ENCODE data around the gene ZFP1. TPM values are rescaled to one million over a fixed set of nuclear protein-coding genes. Genes with fewer than 3 reads are reported as not detected.
A peak's percentile ranks its signal among the peaks of the same experiment; 100 is the strongest.

The ZFP1 gene
- total RNA-seq, 6 experiments from 2014 or later = 10.1 to 13.0 (median 11.8) TPM

- H3K27me3 Mint-ChIP-seq (ENCODE audit: insufficient read depth) = peaks cover 9% of the 10 kb centered on the region
- H3K4me3 Mint-ChIP-seq = no peak overlapping the region
- DNase-seq = no peak
- peaks cover 6% of the 10 kb centered on the region for H3K4me1 Mint-ChIP-seq (ENCODE audit: low read depth)
- no peaks in the 10 kb centered on the region for H3K9me3 Mint-ChIP-seq
- H3K36me3 Mint-ChIP-seq (ENCODE audit: low read depth) = no peaks in the 10 kb centered on the region
- no peak overlapping the region for H3K27ac Mint-ChIP-seq
- no peak for TF ChIP-seq CTCF (IDR thresholded peaks at IDR 0.05)
These were observed 69.1 kb downstream of the ZFP1 start for GRCh38 chr16:75217389-75217851.

GRCh38 chr16:75218256-75219076 lies 70.1 kb downstream of the ZFP1 start, which contains the start of gene CTRB1:
TSS of gene CTRB1 (plus strand) at chr16:75218988. CDS start at chr16:75219008, 20 bp downstream.
- no peak for DNase-seq
- Mint-ChIP-seq H3K4me1 (ENCODE audit: low read depth) (peaks cover 6% of the 10 kb centered on the region), H3K27me3 (ENCODE audit: insufficient read depth) (peaks cover 6% of the 10 kb centered on the region), H3K4me3 (peak within 1 kb of the TSS; percentile 56; the same call in 1 of the 2 replicates), H3K9me3 (no peaks in the 10 kb centered on the region), H3K36me3 (ENCODE audit: low read depth) (no peaks in the 10 kb centered on the region), H3K27ac (no peak within 1 kb of the TSS)
- no peak for TF ChIP-seq CTCF (IDR thresholded peaks at IDR 0.05)

- H3K9me3 Mint-ChIP-seq = peaks cover under 1% of the 10 kb centered on the region; the same call in 1 of the 2 replicates
- TF ChIP-seq CTCF (IDR thresholded peaks at IDR 0.05) = no peak
- no peak for DNase-seq
- no peaks in the 10 kb centered on the region for H3K36me3 Mint-ChIP-seq (ENCODE audit: low read depth)
- H3K4me1 Mint-ChIP-seq (ENCODE audit: low read depth) = peaks cover 6% of the 10 kb centered on the region
- H3K4me3 Mint-ChIP-seq = no peak overlapping the region
- H3K27me3 Mint-ChIP-seq (ENCODE audit: insufficient read depth) = peaks cover 4% of the 10 kb centered on the region
- H3K27ac Mint-ChIP-seq = no peak overlapping the region
These were observed 70.8 kb downstream of the ZFP1 start for GRCh38 chr16:75219088-75219487.

- H3K27me3 Mint-ChIP-seq (ENCODE audit: insufficient read depth) = peaks cover 12% of the 10 kb centered on the region
- no peak overlapping the region for H3K27ac Mint-ChIP-seq
- H3K9me3 Mint-ChIP-seq = peaks cover 7% of the 10 kb centered on the region; the same call in 1 of the 2 replicates
- no peaks in the 10 kb centered on the region for H3K36me3 Mint-ChIP-seq (ENCODE audit: low read depth)
- peak overlapping the region; percentile 56; the same call in 1 of the 2 replicates for H3K4me3 Mint-ChIP-seq
- DNase-seq = no peak
- H3K4me1 Mint-ChIP-seq (ENCODE audit: low read depth) = peaks cover 11% of the 10 kb centered on the region
- no peak for TF ChIP-seq CTCF (IDR thresholded peaks at IDR 0.05)
These were observed 71.5 kb downstream of the ZFP1 start for GRCh38 chr16:75219838-75220237.

Other genes starting within 250 kb of the ZFP1 start
- gene WDR59, start 163.4 kb upstream of the ZFP1 start, total RNA-seq (2021; fragmentation: NEBNext Ultra II Directional; extraction: Animal tissue kit (Norgen Biotek cat#: 25700)) = 10 to 100 TPM; 32.1 to 39.8 (median 37.3) TPM
- gene ZNRF1, start 149.5 kb upstream of the ZFP1 start, total RNA-seq (2021; fragmentation: NEBNext Ultra II Directional; extraction: Animal tissue kit (Norgen Biotek cat#: 25700)) = 10 to 100 TPM; 21.7 to 31.3 (median 28.0) TPM
- gene LDHD, start 31.7 kb upstream of the ZFP1 start, total RNA-seq (2021; fragmentation: NEBNext Ultra II Directional; extraction: Animal tissue kit (Norgen Biotek cat#: 25700)) = 1 to 10 TPM in 2 of 6 experiments, under 1 TPM in 4; 0.58 to 2.0 (median 0.77) TPM
- gene CTRB2, start 58.6 kb downstream of the ZFP1 start, total RNA-seq (2021; fragmentation: NEBNext Ultra II Directional; extraction: Animal tissue kit (Norgen Biotek cat#: 25700)) = not detected
- not detected for gene CTRB1, start 70.5 kb downstream of the ZFP1 start, total RNA-seq (2021; fragmentation: NEBNext Ultra II Directional; extraction: Animal tissue kit (Norgen Biotek cat#: 25700))
- gene BCAR1, start 103.1 kb downstream of the ZFP1 start, total RNA-seq (2021; fragmentation: NEBNext Ultra II Directional; extraction: Animal tissue kit (Norgen Biotek cat#: 25700)) = 100 to 1,000 TPM; 126 to 148 (median 130) TPM

Measured in HFFc6 (cell line).